ENCODE data around the gene STEAP4.

Gene STEAP4

GRCh38 chr7:88301924-88302323 is 4.8 kb downstream of the STEAP4 start:
- H3K27ac ChIP-seq (ENCODE audit: insufficient read depth, low read length, poor library complexity, severe bottlenecking) = no peak overlapping the region
- H3K27me3 ChIP-seq (replicated peaks; ENCODE audit: control insufficient read depth, insufficient read depth, low read length, poor library complexity, severe bottlenecking) = peaks cover 3% of the 10 kb centered on the region
- no peaks in the 10 kb centered on the region for H3K9me3 ChIP-seq (ENCODE audit: control insufficient read depth, low read length)
- H3K36me3 ChIP-seq (ENCODE audit: control insufficient read depth, insufficient read depth, low read length) = no peaks in the 10 kb centered on the region
- no peak overlapping the region for H3K4me3 ChIP-seq (ENCODE audit: insufficient read depth, low read depth, low read length, poor library complexity, severe bottlenecking)
- DNase-seq = no peak
- no peaks in the 10 kb centered on the region for H3K4me1 ChIP-seq (ENCODE audit: control insufficient read depth, insufficient read depth, low read length, poor library complexity, severe bottlenecking)

DNA sequence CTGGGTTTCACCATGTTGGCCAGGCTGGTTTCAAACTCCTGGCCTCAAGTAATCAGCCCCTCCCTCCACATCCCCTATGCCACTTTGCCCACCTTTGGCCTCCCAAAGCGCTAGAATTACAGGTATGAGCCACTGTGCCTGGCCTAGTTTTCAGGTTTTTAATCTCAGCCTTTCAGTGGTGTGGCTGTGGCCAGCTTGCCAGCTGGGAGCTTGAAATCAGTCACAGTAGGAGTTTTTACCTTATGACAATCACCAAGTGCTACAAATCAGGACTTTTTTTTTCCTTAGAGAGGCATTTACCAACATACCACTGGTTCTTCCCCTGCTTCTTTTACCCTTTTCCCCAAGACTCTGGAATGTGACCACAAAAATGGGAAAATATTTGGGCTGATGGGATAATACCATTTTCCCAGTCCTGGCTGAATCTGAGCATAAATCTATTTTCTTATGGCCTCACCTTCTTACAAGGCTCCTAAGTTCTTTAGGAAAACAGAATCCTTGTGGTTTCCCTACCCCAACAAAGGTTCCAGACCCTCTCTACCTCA is 6.2 kb downstream of the STEAP4 start:
- Histone ChIP-seq H3K27me3 (replicated peaks; ENCODE audit: control insufficient read depth, insufficient read depth, low read length, poor library complexity, severe bottlenecking) (no peaks in the 10 kb centered on the region), H3K9me3 (ENCODE audit: control insufficient read depth, low read length) (no peaks in the 10 kb centered on the region)
- DNase-seq = no peak

GRCh38 chr7:88299126-88299525 is 7.6 kb downstream of the STEAP4 start:
- Histone ChIP-seq H3K4me1 (ENCODE audit: control insufficient read depth, insufficient read depth, low read length, poor library complexity, severe bottlenecking) (no peaks in the 10 kb centered on the region), H3K9me3 (ENCODE audit: control insufficient read depth, low read length) (no peaks in the 10 kb centered on the region), H3K27me3 (replicated peaks; ENCODE audit: control insufficient read depth, insufficient read depth, low read length, poor library complexity, severe bottlenecking) (no peaks in the 10 kb centered on the region), H3K36me3 (ENCODE audit: control insufficient read depth, insufficient read depth, low read length) (no peaks in the 10 kb centered on the region), H3K27ac (ENCODE audit: insufficient read depth, low read length, poor library complexity, severe bottlenecking) (no peak overlapping the region), H3K4me3 (ENCODE audit: insufficient read depth, low read depth, low read length, poor library complexity, severe bottlenecking) (no peak overlapping the region)
- no peak for DNase-seq

More for the DNA sequence above, 6.2 kb downstream of the STEAP4 start:
- H3K4me1 ChIP-seq (ENCODE audit: control insufficient read depth, insufficient read depth, low read length, poor library complexity, severe bottlenecking) = no peaks in the 10 kb centered on the region
- H3K4me3 ChIP-seq (ENCODE audit: insufficient read depth, low read depth, low read length, poor library complexity, severe bottlenecking) = no peak overlapping the region
- H3K27ac ChIP-seq (ENCODE audit: insufficient read depth, low read length, poor library complexity, severe bottlenecking) = no peak overlapping the region
- no peaks in the 10 kb centered on the region for H3K36me3 ChIP-seq (ENCODE audit: control insufficient read depth, insufficient read depth, low read length)

- H3K27me3 ChIP-seq (replicated peaks; ENCODE audit: control insufficient read depth, insufficient read depth, low read length, poor library complexity, severe bottlenecking) = no peaks in the 10 kb centered on the region
- no peak overlapping the region for H3K4me3 ChIP-seq (ENCODE audit: insufficient read depth, low read depth, low read length, poor library complexity, severe bottlenecking)
- no peaks in the 10 kb centered on the region for H3K36me3 ChIP-seq (ENCODE audit: control insufficient read depth, insufficient read depth, low read length)
- no peaks in the 10 kb centered on the region for H3K4me1 ChIP-seq (ENCODE audit: control insufficient read depth, insufficient read depth, low read length, poor library complexity, severe bottlenecking)
- H3K27ac ChIP-seq (ENCODE audit: insufficient read depth, low read length, poor library complexity, severe bottlenecking) = no peak overlapping the region
- no peak for DNase-seq
- no peaks in the 10 kb centered on the region for H3K9me3 ChIP-seq (ENCODE audit: control insufficient read depth, low read length)
Measured at GRCh38 chr7:88293866-88294265, 12.8 kb downstream of the STEAP4 start.

DNA sequence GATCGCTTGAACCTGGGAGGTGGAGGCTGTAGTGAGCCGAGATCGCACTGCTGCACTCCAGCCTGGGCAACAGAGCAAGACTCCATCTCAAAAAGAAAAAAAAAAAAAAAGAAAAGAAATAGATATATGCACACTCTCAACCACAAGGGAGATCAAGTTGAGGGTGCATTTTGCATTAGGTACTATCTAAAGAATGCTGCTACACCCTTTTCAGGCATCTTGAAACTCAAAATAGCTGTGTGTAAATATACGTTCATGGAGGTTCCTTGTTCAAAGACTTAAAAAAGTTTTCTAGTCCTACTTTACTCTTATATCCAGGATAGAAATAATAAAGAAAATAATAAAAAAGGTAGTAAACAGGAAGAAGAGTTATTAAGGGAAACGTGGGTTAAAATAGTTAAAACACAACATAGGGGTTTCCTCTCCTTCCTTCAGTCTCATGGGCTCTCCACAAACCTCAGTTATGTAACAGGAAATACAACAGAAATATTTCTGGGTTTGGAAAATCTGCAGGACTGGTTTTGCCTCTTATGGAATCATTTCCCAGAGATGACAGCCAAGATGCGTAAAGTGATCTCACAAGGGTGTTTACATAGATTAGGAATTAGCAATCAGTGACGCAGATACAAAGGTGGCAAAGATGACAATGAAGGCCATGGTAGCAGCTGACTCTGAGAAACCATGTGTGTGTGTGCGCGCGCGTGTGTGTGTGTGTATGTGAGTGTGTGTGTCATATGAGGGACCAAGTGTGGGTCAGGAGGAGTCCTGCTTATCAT is 15.1 kb downstream of the STEAP4 start:
- no peaks in the 10 kb centered on the region for H3K36me3 ChIP-seq (ENCODE audit: control insufficient read depth, insufficient read depth, low read length)
- no peak overlapping the region for H3K4me3 ChIP-seq (ENCODE audit: insufficient read depth, low read depth, low read length, poor library complexity, severe bottlenecking)
- DNase-seq = no peak
- H3K27me3 ChIP-seq (replicated peaks; ENCODE audit: control insufficient read depth, insufficient read depth, low read length, poor library complexity, severe bottlenecking) = no peaks in the 10 kb centered on the region
- no peaks in the 10 kb centered on the region for H3K9me3 ChIP-seq (ENCODE audit: control insufficient read depth, low read length)
- no peaks in the 10 kb centered on the region for H3K4me1 ChIP-seq (ENCODE audit: control insufficient read depth, insufficient read depth, low read length, poor library complexity, severe bottlenecking)
- no peak overlapping the region for H3K27ac ChIP-seq (ENCODE audit: insufficient read depth, low read length, poor library complexity, severe bottlenecking)

- no peak for DNase-seq
- Histone ChIP-seq H3K36me3 (ENCODE audit: control insufficient read depth, insufficient read depth, low read length) (no peaks in the 10 kb centered on the region), H3K9me3 (ENCODE audit: control insufficient read depth, low read length) (no peaks in the 10 kb centered on the region), H3K27me3 (replicated peaks; ENCODE audit: control insufficient read depth, insufficient read depth, low read length, poor library complexity, severe bottlenecking) (no peaks in the 10 kb centered on the region), H3K4me1 (ENCODE audit: control insufficient read depth, insufficient read depth, low read length, poor library complexity, severe bottlenecking) (no peaks in the 10 kb centered on the region), H3K27ac (ENCODE audit: insufficient read depth, low read length, poor library complexity, severe bottlenecking) (no peak overlapping the region), H3K4me3 (ENCODE audit: insufficient read depth, low read depth, low read length, poor library complexity, severe bottlenecking) (no peak overlapping the region)
Measured at GRCh38 chr7:88290491-88290890, 16.2 kb downstream of the STEAP4 start.

- Histone ChIP-seq H3K4me1 (ENCODE audit: control insufficient read depth, insufficient read depth, low read length, poor library complexity, severe bottlenecking) (no peaks in the 10 kb centered on the region), H3K27ac (ENCODE audit: insufficient read depth, low read length, poor library complexity, severe bottlenecking) (no peak overlapping the region), H3K27me3 (replicated peaks; ENCODE audit: control insufficient read depth, insufficient read depth, low read length, poor library complexity, severe bottlenecking) (no peaks in the 10 kb centered on the region), H3K36me3 (ENCODE audit: control insufficient read depth, insufficient read depth, low read length) (no peaks in the 10 kb centered on the region), H3K9me3 (ENCODE audit: control insufficient read depth, low read length) (no peaks in the 10 kb centered on the region), H3K4me3 (ENCODE audit: insufficient read depth, low read depth, low read length, poor library complexity, severe bottlenecking) (no peak overlapping the region)
- no peak for DNase-seq
Measured at GRCh38 chr7:88289564-88290025, 17.1 kb downstream of the STEAP4 start.

- Histone ChIP-seq H3K9me3 (ENCODE audit: control insufficient read depth, low read length) (no peaks in the 10 kb centered on the region), H3K4me1 (ENCODE audit: control insufficient read depth, insufficient read depth, low read length, poor library complexity, severe bottlenecking) (no peaks in the 10 kb centered on the region), H3K36me3 (ENCODE audit: control insufficient read depth, insufficient read depth, low read length) (no peaks in the 10 kb centered on the region), H3K27me3 (replicated peaks; ENCODE audit: control insufficient read depth, insufficient read depth, low read length, poor library complexity, severe bottlenecking) (no peaks in the 10 kb centered on the region), H3K27ac (ENCODE audit: insufficient read depth, low read length, poor library complexity, severe bottlenecking) (no peak overlapping the region), H3K4me3 (ENCODE audit: insufficient read depth, low read depth, low read length, poor library complexity, severe bottlenecking) (no peak overlapping the region)
- no peak for DNase-seq
Measured at GRCh38 chr7:88281749-88282148, 24.9 kb downstream of the STEAP4 start.

GRCh38 chr7:88280801-88281200 is 25.9 kb downstream of the STEAP4 start:
- Histone ChIP-seq H3K4me3 (ENCODE audit: insufficient read depth, low read depth, low read length, poor library complexity, severe bottlenecking) (no peak overlapping the region), H3K27ac (ENCODE audit: insufficient read depth, low read length, poor library complexity, severe bottlenecking) (no peak overlapping the region), H3K4me1 (ENCODE audit: control insufficient read depth, insufficient read depth, low read length, poor library complexity, severe bottlenecking) (no peaks in the 10 kb centered on the region), H3K9me3 (ENCODE audit: control insufficient read depth, low read length) (no peaks in the 10 kb centered on the region), H3K27me3 (replicated peaks; ENCODE audit: control insufficient read depth, insufficient read depth, low read length, poor library complexity, severe bottlenecking) (no peaks in the 10 kb centered on the region), H3K36me3 (ENCODE audit: control insufficient read depth, insufficient read depth, low read length) (no peaks in the 10 kb centered on the region)
- DNase-seq = no peak

GRCh38 chr7:88279323-88279722 is 27.4 kb downstream of the STEAP4 start:
- Histone ChIP-seq H3K27ac (ENCODE audit: insufficient read depth, low read length, poor library complexity, severe bottlenecking) (no peak overlapping the region), H3K9me3 (ENCODE audit: control insufficient read depth, low read length) (no peaks in the 10 kb centered on the region), H3K36me3 (ENCODE audit: control insufficient read depth, insufficient read depth, low read length) (no peaks in the 10 kb centered on the region), H3K27me3 (replicated peaks; ENCODE audit: control insufficient read depth, insufficient read depth, low read length, poor library complexity, severe bottlenecking) (no peaks in the 10 kb centered on the region), H3K4me3 (ENCODE audit: insufficient read depth, low read depth, low read length, poor library complexity, severe bottlenecking) (no peak overlapping the region), H3K4me1 (ENCODE audit: control insufficient read depth, insufficient read depth, low read length, poor library complexity, severe bottlenecking) (no peaks in the 10 kb centered on the region)
- DNase-seq = no peak
